GM03348 (cell line): ENCODE results near the gene SNRNP48.

Experiments
- DNase-seq: peaks from one replicate; pipeline ENCODE4 v3.0.0; 2012; ENCODE audit warnings: low spot score

SNRNP48 gene

DNA sequence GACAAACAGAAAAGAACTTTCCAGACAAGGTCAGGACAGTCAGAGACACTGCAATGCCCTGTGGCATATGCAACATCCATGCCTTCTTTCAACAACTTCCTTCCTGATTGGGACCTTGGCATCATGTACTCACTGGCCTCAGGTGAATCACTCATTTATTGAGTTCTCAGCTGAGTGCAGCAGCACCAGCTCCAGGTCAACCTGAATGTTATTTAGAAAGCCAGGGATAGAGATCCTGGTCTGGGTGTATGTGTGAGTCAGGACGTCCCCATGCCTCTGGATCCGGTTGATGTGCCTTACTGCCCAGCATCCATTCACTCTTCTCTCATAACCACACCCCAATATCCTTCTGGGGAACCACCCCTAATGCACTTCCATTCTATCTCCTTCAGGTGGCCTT, 54.4 kb downstream of the SNRNP48 start:
- DNase-seq = no peak

DNA sequence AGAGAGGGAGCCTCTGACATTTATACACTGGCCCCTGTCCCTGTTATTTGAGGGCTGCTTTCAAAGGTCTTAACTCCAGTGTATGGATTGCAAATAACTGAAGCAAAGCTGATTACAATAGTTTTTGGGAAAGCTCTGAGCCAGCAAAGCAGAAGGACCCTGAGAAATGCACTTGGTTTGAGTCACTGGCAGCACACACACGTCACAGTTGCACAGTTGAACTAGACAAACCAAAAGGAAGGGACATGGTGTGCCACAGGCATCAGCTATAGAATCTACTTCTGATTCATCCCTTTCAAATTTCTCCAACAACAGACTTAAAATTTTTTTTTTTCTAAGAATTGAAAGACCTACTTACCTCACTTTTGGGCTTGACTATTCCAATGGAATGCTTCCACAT, 56.4 kb downstream of the SNRNP48 start:
- DNase-seq = no peak

DNA sequence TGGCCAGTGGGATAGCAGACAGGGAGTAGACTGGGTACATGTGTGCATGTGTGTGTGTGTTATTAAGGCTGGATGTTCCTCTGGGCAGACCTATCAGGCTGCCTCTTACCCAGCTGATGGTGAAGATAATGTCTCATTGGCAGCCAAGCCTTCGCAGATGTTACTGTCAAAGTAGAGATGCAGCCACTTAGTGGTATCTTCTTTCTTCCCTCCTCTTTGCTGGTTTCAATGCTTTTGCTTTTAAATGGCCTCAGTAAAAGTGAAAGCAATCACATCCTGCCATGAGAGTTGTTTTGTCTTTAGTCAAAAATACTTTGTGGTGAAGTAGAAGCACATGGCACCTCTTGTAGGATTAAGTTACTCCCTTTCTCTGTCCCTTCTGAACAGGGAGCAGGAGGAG, 57.5 kb downstream of the SNRNP48 start:
- no peak for DNase-seq

DNA sequence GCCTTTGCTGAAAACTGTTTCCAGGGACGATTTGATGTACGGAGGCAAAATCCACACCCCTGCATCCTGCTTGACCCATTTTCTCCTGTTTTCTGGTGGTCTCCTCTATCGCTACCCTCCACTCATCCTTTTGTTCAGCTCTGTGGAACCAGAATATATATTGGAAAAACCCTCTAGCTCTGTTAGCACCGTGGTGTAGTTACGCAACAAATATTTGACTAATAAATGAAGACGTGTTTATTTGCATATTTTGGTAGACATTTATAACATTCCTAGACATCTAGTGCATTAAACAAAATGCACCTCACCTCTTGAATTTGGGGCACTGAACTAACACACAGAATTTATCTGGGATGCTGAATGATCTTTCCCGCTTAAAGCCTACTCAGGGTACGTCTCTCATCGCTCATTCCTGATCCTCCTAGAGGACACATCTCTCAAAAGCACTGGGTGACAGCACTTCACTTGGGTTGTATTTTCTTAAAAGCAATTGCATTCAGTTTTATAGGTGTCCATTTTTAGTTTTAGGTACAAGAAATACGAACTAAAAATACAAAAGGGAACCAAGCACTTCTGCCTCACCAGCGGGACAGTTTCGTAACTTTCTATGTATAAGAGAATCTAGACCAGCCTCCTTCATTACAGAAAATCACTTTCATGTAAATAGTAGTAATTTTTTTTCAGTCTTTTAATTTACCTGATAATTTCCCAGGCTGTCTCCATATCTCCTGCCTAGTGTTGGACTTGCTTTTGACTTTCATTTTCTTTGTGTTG, 59.2 kb downstream of the SNRNP48 start:
- no peak for DNase-seq

DNA sequence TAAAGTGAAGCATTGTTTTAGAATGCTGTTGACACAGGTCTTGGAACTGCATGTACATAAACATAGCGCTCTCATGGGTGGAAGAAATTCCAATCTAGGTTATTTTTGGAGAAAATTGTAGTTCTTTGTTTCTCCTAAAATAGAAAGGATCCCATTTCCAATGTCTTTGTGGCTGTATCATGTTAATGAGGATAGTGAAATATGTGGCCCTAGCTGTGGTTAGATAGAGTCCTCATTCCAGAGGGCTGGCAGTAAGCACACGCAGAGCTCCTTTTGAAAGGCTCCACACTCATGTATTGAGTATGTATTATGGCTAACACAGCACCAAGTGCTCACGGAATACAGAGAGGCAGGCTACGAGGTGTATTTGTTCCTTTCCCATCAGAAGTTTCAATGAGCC, 60.9 kb downstream of the SNRNP48 start:
- DNase-seq = peak; percentile 45

DNA sequence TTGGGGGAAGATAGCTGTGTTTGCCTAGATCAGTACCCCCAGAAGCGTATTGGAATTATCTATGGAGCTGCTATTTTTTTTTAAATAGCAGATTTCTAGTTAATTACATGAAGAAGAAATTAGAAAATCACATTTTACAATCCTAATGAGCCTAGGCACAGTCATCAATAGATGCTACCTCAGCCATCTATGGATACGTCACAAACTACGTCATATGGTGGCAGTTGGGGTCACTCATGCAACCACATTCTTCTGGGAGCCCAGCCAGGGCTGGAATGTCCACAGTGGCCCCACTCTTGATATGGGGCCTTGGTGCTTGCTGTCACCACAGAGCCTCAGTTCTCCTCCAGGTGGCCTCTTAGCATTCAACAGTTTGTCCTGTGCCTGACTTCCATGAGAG, 63.0 kb downstream of the SNRNP48 start:
- DNase-seq = no peak

DNA sequence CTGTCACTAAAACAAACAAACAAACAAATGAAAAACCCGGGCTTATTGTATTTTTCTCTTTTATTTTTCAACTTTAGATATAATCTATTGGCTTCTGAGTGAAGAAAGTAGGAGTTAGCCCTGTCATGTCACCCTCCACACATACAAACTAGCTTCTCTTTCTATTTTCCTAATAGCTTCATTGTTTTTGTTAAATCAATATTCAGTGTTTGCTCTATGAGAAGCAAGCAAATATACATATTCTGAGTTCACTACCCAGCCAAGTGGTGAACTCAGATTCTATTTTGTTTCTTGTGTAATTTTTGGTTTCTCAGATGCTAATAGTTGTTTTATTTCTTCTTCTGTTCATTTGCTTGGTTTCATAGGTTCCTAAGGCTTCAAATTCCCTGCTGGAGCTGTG, 66.4 kb downstream of the SNRNP48 start:
- DNase-seq = no peak

DNA sequence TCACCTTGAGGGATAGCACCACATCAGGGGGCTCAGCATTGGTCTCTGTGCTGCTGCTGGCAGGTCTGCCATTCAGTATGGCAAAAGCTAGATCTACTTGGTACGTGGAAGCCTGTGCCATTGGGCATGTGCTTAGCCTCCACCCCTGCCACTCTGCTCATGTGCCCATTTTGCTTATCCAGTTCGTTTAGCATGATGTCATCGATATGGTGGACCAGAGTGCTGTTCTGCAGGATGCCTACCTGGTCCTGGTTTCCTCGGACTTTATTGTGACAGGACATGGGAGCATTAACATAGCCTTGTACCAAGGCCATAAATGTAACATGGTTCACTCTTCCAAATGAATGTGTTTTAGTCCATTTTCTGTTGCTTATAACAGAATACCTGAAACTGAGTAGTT, 68.5 kb downstream of the SNRNP48 start:
- DNase-seq = no peak

DNA sequence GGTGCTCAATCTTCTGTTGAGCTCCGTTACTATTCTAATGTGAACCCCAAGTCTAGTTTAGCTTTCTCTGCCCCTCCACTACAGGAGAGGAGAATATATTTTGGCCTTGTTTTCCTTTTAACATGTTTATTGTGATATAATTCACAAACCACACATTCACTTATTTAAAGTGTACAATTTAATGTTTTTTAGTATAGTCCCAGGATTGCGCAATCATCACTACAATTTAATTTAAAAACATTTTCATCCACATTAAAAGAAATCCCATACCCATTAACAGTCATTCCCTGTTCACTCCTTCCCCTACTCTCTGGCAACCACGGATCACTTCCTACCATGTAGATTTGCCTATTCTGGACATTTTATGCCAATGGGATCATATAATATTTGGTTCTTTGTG, 71.4 kb downstream of the SNRNP48 start:
- no peak for DNase-seq
